Ovary (tissue), 9 donors: ENCODE results near the gene NPVF. TPM values are rescaled to one million over a fixed set of nuclear protein-coding genes. Genes with fewer than 3 reads are reported as not detected.

Experiments
- DNase-seq, 5 donors: peaks; one replicate each; pipeline ENCODE4 v3.0.0-alpha.2; 2019 to 2020
- H3K27ac ChIP-seq, 2 donors: fragments of 200-600 bp; one replicate each; pipeline versions ENCODE4 v1.5.1 to v1.8.0; 2019 to 2022
- H3K27me3 ChIP-seq: fragments of 200-600 bp; one replicate; pipeline ENCODE4 v1.8.0; 2022
- H3K36me3 ChIP-seq: fragments of 200-600 bp; sonication (generic); one replicate; pipeline ENCODE4 v1.5.1; 2019
- H3K4me1 ChIP-seq: one replicate; pipeline ENCODE4 v1.8.1; 2013; ENCODE audit warnings: mild to moderate bottlenecking, moderate library complexity; ENCODE audit not compliant: insufficient read depth
- H3K4me3 ChIP-seq: fragments of 200-600 bp; sonication (generic); one replicate; pipeline ENCODE4 v1.5.1; 2017
- H3K9me3 ChIP-seq, 2 donors: fragments of 200-600 bp in 1 of 2; sonication (generic) in 1 of 2; one replicate each; pipeline versions ENCODE4 v1.5.1 to v1.8.1; 2013 to 2019; ENCODE audit warnings: mild to moderate bottlenecking in 1 of 2, moderate library complexity in 1 of 2
- EP300 ChIP-seq: sonication (generic); formaldehyde crosslinking; IDR thresholded peaks from one replicate; pipeline ENCODE4 v1.6.1; 2017; ENCODE audit warnings: antibody characterized with exemption
- POLR2A ChIP-seq: fragments of 450-650 bp; IDR thresholded peaks from one replicate; pipeline ENCODE4 v1.6.1; 2017; ENCODE audit warnings: antibody characterized with exemption, mild to moderate bottlenecking, moderate library complexity
- whole genome bisulfite sequencing, 3 donors: extraction: QIAGEN DNeasy Blood & Tissue Kit in 1 of 3; methylation state at CpG; one replicate each; pipeline versions ENCODE4 v1.1.5 to v1.1.7; 2013 to 2017; 5-methylcytosine and 5-hydroxymethylcytosine counted together
- intact Hi-C, 4 donors: fragments of 100-400 bp; cut with DNase I; formaldehyde crosslinking; loops; one replicate each; pipeline versions ENCODE4 v1.11.0 to v1.15.1; 2022 to 2023
- polyA plus RNA-seq, 2 donors: library from polyadenylated mRNA; stranded (reverse); fragments of 200-250 nt in 1 of 2; fragments of 350-450 nt in 1 of 2; fragmentation: Illumina TruSeq in 1 of 2; extraction: RNeasy Lipid Tissue Mini Kit (QIAGEN cat#74804) in 1 of 2; gene quantifications; one replicate each; pipeline ENCODE4 v1.2.3, GENCODE V29; 2013 to 2014
- total RNA-seq, 7 donors: library from RNA; depleted of rRNA in 2 of 7; stranded (reverse); fragments of >200 nt in 2 of 7; fragmentation: NEBNext Ultra II Directional in 3 of 7; extraction: Animal tissue kit (Norgen Biotek cat#: 25700) in 3 of 7; gene quantifications; one replicate each; pipeline versions ENCODE4 v1.1.0 to v1.2.4, GENCODE V29; 2016 to 2023
- TF ChIP-seq, protein P1 (sequence below), 3 donors: fragments of 450-650 bp in 2 of 3; fragments of 200-600 bp in 1 of 3; IDR thresholded peaks; one replicate each; pipeline versions ENCODE4 v1.5.1 to v1.8.0; 2016 to 2022; ENCODE audit warnings: antibody characterized with exemption in 3 of 3, mild to moderate bottlenecking in 1 of 3
- donor health status: DM: no; HTN: no; CAD: no; lungs with moderate emphysema.
- donor health status: DM: no; HTN: no; CAD: no.
- donor health status: Bipolar disorder and iron deficiency.
- donor health status: DM: yes; HTN: yes; CAD: no.
- donor health status: DM: no; HTN: no; CAD: no.
- donor health status: DM: yes; HTN: yes; CAD: no.

Gene NPVF
- total and polyA plus RNA-seq, 9 donors, result not detected

DNA sequence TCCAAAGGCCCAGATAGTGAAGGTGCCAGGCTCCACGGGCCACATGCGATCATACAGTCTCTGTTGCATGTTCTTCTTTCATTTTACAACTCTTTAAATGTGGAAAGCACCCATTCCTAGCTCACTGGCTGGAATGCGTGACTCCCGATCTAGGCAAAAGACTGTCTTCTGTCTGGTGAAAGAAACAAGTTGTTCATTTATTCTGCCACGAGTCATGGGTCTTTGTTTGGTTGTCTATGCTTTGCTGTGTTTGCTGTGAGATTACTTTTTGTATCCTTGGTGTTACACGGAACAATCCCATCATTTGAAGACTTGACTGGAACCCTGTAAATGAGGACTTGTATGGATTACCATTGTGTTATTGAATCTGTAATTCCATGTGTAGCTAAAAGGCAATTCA, 41.9 kb downstream of the NPVF start:
- intact Hi-C loops, result no loop called here
- no peaks in the 10 kb centered on the region for H3K36me3 ChIP-seq
- no peak overlapping the region for H3K27ac ChIP-seq
- DNase-seq, result no peak
- H3K9me3 ChIP-seq, result no peaks in the 10 kb centered on the region
- no peaks in the 10 kb centered on the region for H3K4me1 ChIP-seq
- no peak for TF ChIP-seq EP300
- 86 to 90% (median 89%) methylated on average over 6 of the region's 6 CpGs for WGBS, 3 donors
- no peaks in the 10 kb centered on the region for H3K27me3 ChIP-seq
- H3K4me3 ChIP-seq, result no peak overlapping the region

DNA sequence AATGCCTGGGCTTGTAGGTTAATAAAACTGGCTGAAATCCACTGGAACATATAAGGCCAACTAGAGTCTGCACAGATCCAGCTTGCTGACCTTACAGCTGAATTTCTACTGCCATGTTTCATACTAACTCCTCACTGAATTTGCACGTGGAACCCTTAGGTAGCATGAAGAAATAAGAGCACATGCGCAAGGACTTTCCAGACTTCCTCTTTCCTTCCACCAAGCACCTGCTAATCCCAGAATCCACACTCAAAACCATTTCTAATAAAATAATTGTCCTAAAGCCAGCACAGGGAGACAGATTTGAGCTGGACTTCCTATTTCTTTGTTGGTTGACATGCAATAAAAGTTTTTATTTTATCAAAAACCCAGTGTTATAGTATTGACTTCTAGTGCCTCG, 46.8 kb downstream of the NPVF start:
- Histone ChIP-seq H3K36me3 (no peaks in the 10 kb centered on the region), H3K4me1 (no peaks in the 10 kb centered on the region), H3K9me3 (no peaks in the 10 kb centered on the region), H3K4me3 (no peak overlapping the region), H3K27me3 (no peaks in the 10 kb centered on the region), H3K27ac (no peak overlapping the region)
- 80 to 86% (median 84%) methylated on average over 3 of the region's 3 CpGs for WGBS, 3 donors
- no peak for DNase-seq
- TF ChIP-seq, protein P1, sequence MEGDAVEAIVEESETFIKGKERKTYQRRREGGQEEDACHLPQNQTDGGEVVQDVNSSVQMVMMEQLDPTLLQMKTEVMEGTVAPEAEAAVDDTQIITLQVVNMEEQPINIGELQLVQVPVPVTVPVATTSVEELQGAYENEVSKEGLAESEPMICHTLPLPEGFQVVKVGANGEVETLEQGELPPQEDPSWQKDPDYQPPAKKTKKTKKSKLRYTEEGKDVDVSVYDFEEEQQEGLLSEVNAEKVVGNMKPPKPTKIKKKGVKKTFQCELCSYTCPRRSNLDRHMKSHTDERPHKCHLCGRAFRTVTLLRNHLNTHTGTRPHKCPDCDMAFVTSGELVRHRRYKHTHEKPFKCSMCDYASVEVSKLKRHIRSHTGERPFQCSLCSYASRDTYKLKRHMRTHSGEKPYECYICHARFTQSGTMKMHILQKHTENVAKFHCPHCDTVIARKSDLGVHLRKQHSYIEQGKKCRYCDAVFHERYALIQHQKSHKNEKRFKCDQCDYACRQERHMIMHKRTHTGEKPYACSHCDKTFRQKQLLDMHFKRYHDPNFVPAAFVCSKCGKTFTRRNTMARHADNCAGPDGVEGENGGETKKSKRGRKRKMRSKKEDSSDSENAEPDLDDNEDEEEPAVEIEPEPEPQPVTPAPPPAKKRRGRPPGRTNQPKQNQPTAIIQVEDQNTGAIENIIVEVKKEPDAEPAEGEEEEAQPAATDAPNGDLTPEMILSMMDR (IDR thresholded peaks at IDR 0.05), result no peak
- TF ChIP-seq POLR2A (no peak), EP300 (no peak)
- intact Hi-C loops, result no loop called here

DNA sequence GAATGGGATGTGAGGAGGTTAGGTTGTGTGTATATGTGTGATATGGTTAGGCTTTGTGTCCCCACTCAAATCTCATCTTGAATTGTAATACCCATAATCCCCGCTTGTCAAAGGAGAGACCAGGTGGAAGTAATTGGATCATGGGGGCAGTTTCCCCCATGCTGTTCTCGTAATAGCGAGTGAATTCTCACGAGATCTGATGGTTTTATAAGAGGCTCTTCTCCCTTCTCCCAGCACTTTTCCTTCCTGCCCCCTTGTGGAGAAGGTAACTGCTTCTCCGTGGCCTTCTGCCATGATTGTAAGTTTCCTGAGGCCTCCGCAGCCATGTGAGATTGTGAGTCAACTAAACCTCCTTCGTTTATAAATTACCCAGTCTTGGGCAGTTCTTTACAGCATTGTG, 47.3 kb downstream of the NPVF start:
- Histone ChIP-seq H3K27me3 (no peaks in the 10 kb centered on the region), H3K4me3 (peak overlapping the region; percentile 86), H3K4me1 (no peaks in the 10 kb centered on the region), H3K27ac (peak overlapping the region in 1 of 2 donors; percentile 82), H3K9me3 (no peaks in the 10 kb centered on the region), H3K36me3 (no peaks in the 10 kb centered on the region)
- TF ChIP-seq EP300, result no peak
- no peak for TF ChIP-seq POLR2A
- TF ChIP-seq, protein P1 (IDR thresholded peaks at IDR 0.05), result no peak
- 77 to 81% (median 79%) methylated on average over 7 of the region's 7 CpGs for WGBS, 3 donors
- intact Hi-C loops, result no loop called here
- DNase-seq, result no peak

DNA sequence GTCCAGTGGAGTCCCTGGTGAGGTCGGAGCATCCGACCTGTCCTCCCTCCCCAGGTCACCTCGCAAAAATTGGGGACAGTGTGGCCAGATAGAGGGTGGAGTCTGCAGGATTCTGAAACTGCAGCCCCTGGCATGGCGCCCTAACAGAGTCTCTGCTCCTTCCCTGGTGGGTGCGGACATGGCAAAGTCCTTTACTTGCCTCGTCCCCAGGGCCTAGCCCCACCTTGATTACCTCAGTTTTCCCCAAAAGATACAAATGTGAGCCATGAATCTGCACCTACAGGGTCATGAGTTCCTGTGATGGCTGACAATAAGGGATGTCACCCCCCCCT, 47.7 kb downstream of the NPVF start:
- WGBS, 3 donors, result 10 to 18% (median 13%) methylated on average over 6 of the region's 6 CpGs

More for the DNA sequence above, 47.7 kb downstream of the NPVF start:
- no peak for DNase-seq
- Histone ChIP-seq H3K4me3 (peak overlapping the region; percentile 86), H3K4me1 (no peaks in the 10 kb centered on the region), H3K27ac (peak overlapping the region; percentile 75 to 82), H3K9me3 (no peaks in the 10 kb centered on the region), H3K36me3 (no peaks in the 10 kb centered on the region), H3K27me3 (no peaks in the 10 kb centered on the region)
- TF ChIP-seq, protein P1 (IDR thresholded peaks at IDR 0.05), result no peak
- no peak for TF ChIP-seq POLR2A
- no peak for TF ChIP-seq EP300
- intact Hi-C loops, result no loop called here
